SU-DHL-6 (cell line): ENCODE results near the gene MORC2.

Experiments used
- CTCF ChIP-seq: fragments of 200-600 bp; sonication (generic); IDR thresholded peaks from one replicate; pipeline ENCODE4 v1.5.1; 2017; ENCODE audit warnings: antibody characterized with exemption, mild to moderate bottlenecking, low read length, moderate library complexity; ENCODE audit not compliant: insufficient read depth, poor library complexity, severe bottlenecking
- EZH2phosphoT487 ChIP-seq: fragments of 200-600 bp; sonication (generic), shearing (Covaris generic); conservative IDR thresholded peaks from 2 replicates; pipeline ENCODE4 v1.6.1; 2018; ENCODE audit warnings: mild to moderate bottlenecking, antibody characterized with exemption, low read length, moderate library complexity, mixed read lengths

- TF ChIP-seq CTCF (no peak), EZH2phosphoT487 (no peak)
These were observed 40.8 kb downstream of the MORC2 start for GRCh38 chr22:30927806-30928205.
